ENCODE data around the gene LRRC36. TPM values are rescaled to one million over a fixed set of nuclear protein-coding genes. Genes with fewer than 3 reads are reported as not detected.

The LRRC36 gene
- total RNA-seq, 1 experiment from 2014 or later: not detected

- Histone ChIP-seq H3K4me3 (no peak overlapping the region), H3K4me1 (replicated peaks) (peaks cover 29% of the 10 kb centered on the region), H3K9me3 (replicated peaks) (no peaks in the 10 kb centered on the region; the same call in 1 of the 2 replicates), H3K27ac (no peak overlapping the region), H3K36me3 (no peaks in the 10 kb centered on the region), H3K27me3 (replicated peaks) (peaks cover 31% of the 10 kb centered on the region)
- DNase-seq (ENCODE audit: low read depth in 1 of 2, low spot score in 2 of 2): peak; percentile 55 to 79
Observed at GRCh38 chr16:67428146-67428731, 101.6 kb downstream of the LRRC36 start.

GRCh38 chr16:67429053-67429798, 102.6 kb downstream of the LRRC36 start:
- no peak overlapping the region for H3K27ac ChIP-seq
- no peaks in the 10 kb centered on the region for H3K36me3 ChIP-seq
- no peaks in the 10 kb centered on the region; the same call in 1 of the 2 replicates for H3K9me3 ChIP-seq (replicated peaks)
- no peak for DNase-seq (ENCODE audit: low read depth in 1 of 2, low spot score in 2 of 2)
- H3K4me1 ChIP-seq (replicated peaks): peaks cover 29% of the 10 kb centered on the region
- H3K27me3 ChIP-seq (replicated peaks): peaks cover 31% of the 10 kb centered on the region
- H3K4me3 ChIP-seq: no peak overlapping the region

- Histone ChIP-seq H3K9me3 (replicated peaks) (no peaks in the 10 kb centered on the region; the same call in 1 of the 2 replicates), H3K27me3 (replicated peaks) (peaks cover 31% of the 10 kb centered on the region), H3K36me3 (no peaks in the 10 kb centered on the region), H3K4me1 (replicated peaks) (peaks cover 23% of the 10 kb centered on the region), H3K27ac (no peak overlapping the region), H3K4me3 (no peak overlapping the region)
- no peak for DNase-seq (ENCODE audit: low read depth in 1 of 2, low spot score in 2 of 2)
Observed at GRCh38 chr16:67429799-67430503, 103.3 kb downstream of the LRRC36 start.

GRCh38 chr16:67430504-67430976, 103.9 kb downstream of the LRRC36 start:
- DNase-seq (ENCODE audit: low read depth in 1 of 2, low spot score in 2 of 2): no peak
- H3K36me3 ChIP-seq: no peaks in the 10 kb centered on the region
- H3K27ac ChIP-seq: no peak overlapping the region
- peaks cover 18% of the 10 kb centered on the region for H3K4me1 ChIP-seq (replicated peaks)
- 0 out of 2 replicates have a peak overlapping the region, but pooled peaks have one; percentile 13 for H3K4me3 ChIP-seq
- H3K9me3 ChIP-seq (replicated peaks): no peaks in the 10 kb centered on the region; the same call in 1 of the 2 replicates
- peaks cover 31% of the 10 kb centered on the region for H3K27me3 ChIP-seq (replicated peaks)

GRCh38 chr16:67430977-67431774, 104.6 kb downstream of the LRRC36 start, which contains the start of gene HSD11B2:
TSS of gene HSD11B2 (plus strand) at chr16:67431121. CDS start at chr16:67431249, 128 bp downstream.
- Histone ChIP-seq H3K36me3 (no peaks in the 10 kb centered on the region), H3K27ac (no peak within 1 kb of the TSS), H3K4me3 (peak within 1 kb of the TSS; percentile 32), H3K9me3 (replicated peaks) (no peaks in the 10 kb centered on the region; the same call in 1 of the 2 replicates), H3K4me1 (replicated peaks) (peaks cover 18% of the 10 kb centered on the region), H3K27me3 (replicated peaks) (peaks cover 31% of the 10 kb centered on the region)
- no peak for DNase-seq (ENCODE audit: low read depth in 1 of 2, low spot score in 2 of 2)

GRCh38 chr16:67431775-67432505, 105.3 kb downstream of the LRRC36 start:
- Histone ChIP-seq H3K4me3 (peak overlapping the region; percentile 32), H3K27ac (no peak overlapping the region)

GRCh38 chr16:67432506-67432890, 105.9 kb downstream of the LRRC36 start:
- Histone ChIP-seq H3K27ac (no peak overlapping the region), H3K36me3 (peaks cover 4% of the 10 kb centered on the region), H3K4me1 (replicated peaks) (peaks cover 18% of the 10 kb centered on the region), H3K9me3 (replicated peaks) (no peaks in the 10 kb centered on the region; the same call in 1 of the 2 replicates), H3K4me3 (no peak overlapping the region), H3K27me3 (replicated peaks) (peaks cover 31% of the 10 kb centered on the region)
- no peak for DNase-seq (ENCODE audit: low read depth in 1 of 2, low spot score in 2 of 2)

More at GRCh38 chr16:67431775-67432505, 105.3 kb downstream of the LRRC36 start:
- DNase-seq (ENCODE audit: low read depth in 1 of 2, low spot score in 2 of 2): no peak
- Histone ChIP-seq H3K9me3 (replicated peaks) (no peaks in the 10 kb centered on the region; the same call in 1 of the 2 replicates), H3K36me3 (peaks cover 4% of the 10 kb centered on the region), H3K4me1 (replicated peaks) (peaks cover 18% of the 10 kb centered on the region), H3K27me3 (replicated peaks) (peaks cover 31% of the 10 kb centered on the region)

- Histone ChIP-seq H3K4me1 (replicated peaks) (peaks cover 17% of the 10 kb centered on the region), H3K4me3 (no peak overlapping the region), H3K9me3 (replicated peaks) (no peaks in the 10 kb centered on the region; the same call in 1 of the 2 replicates), H3K27ac (no peak overlapping the region), H3K27me3 (replicated peaks) (peaks cover 30% of the 10 kb centered on the region), H3K36me3 (peaks cover 11% of the 10 kb centered on the region)
- no peak for DNase-seq (ENCODE audit: low read depth in 1 of 2, low spot score in 2 of 2)
Observed at GRCh38 chr16:67433131-67433719, 106.6 kb downstream of the LRRC36 start.

Other genes with a start within 250 kb of the LRRC36 start
- gene PHAF1, start 216.9 kb upstream of the LRRC36 start, total RNA-seq (2014; rRNA removed; shearing (Covaris generic)): 18.7 and 28.8 TPM in 2 replicates
- 34.5 and 36.1 TPM in 2 replicates for gene B3GNT9, start 175.8 kb upstream of the LRRC36 start, total RNA-seq (2014; rRNA removed; shearing (Covaris generic))
- gene TRADD, start 166.9 kb upstream of the LRRC36 start, total RNA-seq (2014; rRNA removed; shearing (Covaris generic)): 25.5 and 46.7 TPM in 2 replicates
- gene FBXL8, start 166.9 kb upstream of the LRRC36 start, total RNA-seq (2014; rRNA removed; shearing (Covaris generic)): 11.7 and 24.2 TPM in 2 replicates
- 3.9 and 12.8 TPM in 2 replicates for gene HSF4, start 162.1 kb upstream of the LRRC36 start, total RNA-seq (2014; rRNA removed; shearing (Covaris generic))
- gene NOL3, start 156.3 kb upstream of the LRRC36 start, total RNA-seq (2014; rRNA removed; shearing (Covaris generic)): 24.1 and 29.7 TPM in 2 replicates
- 8.1 and 11.3 TPM in 2 replicates for gene MATCAP1, start 142.9 kb upstream of the LRRC36 start, total RNA-seq (2014; rRNA removed; shearing (Covaris generic))
- not detected in 2 replicates for gene EXOC3L1, start 136.7 kb upstream of the LRRC36 start, total RNA-seq (2014; rRNA removed; shearing (Covaris generic))
- gene E2F4, start 134.7 kb upstream of the LRRC36 start, total RNA-seq (2014; rRNA removed; shearing (Covaris generic)): 77.0 and 93.8 TPM in 2 replicates
- 0.72 and 1.1 TPM in 2 replicates for gene ELMO3, start 127.7 kb upstream of the LRRC36 start, total RNA-seq (2014; rRNA removed; shearing (Covaris generic))
- 38.7 and 38.9 TPM in 2 replicates for gene TMEM208, start 99.7 kb upstream of the LRRC36 start, total RNA-seq (2014; rRNA removed; shearing (Covaris generic))
- 15.8 and 18.5 TPM in 2 replicates for gene FHOD1, start 79.3 kb upstream of the LRRC36 start, total RNA-seq (2014; rRNA removed; shearing (Covaris generic))
- 1.2 and 1.6 TPM in 2 replicates for gene SLC9A5, start 77.8 kb upstream of the LRRC36 start, total RNA-seq (2014; rRNA removed; shearing (Covaris generic))
- 5.0 and 15.1 TPM in 2 replicates for gene PLEKHG4, start 47.3 kb upstream of the LRRC36 start, total RNA-seq (2014; rRNA removed; shearing (Covaris generic))
- 0.03 TPM in 1 of 2 replicates, not detected in the other for gene KCTD19, start 74 bp upstream of the LRRC36 start, total RNA-seq (2014; rRNA removed; shearing (Covaris generic))
- gene TPPP3, start 66.7 kb downstream of the LRRC36 start, total RNA-seq (2014; rRNA removed; shearing (Covaris generic)): not detected in 2 replicates
- gene ZDHHC1, start 89.7 kb downstream of the LRRC36 start, total RNA-seq (2014; rRNA removed; shearing (Covaris generic)): 1.0 and 4.4 TPM in 2 replicates
- not detected in 2 replicates for gene HSD11B2, start 104.3 kb downstream of the LRRC36 start, total RNA-seq (2014; rRNA removed; shearing (Covaris generic))
- gene ATP6V0D1, start 154.3 kb downstream of the LRRC36 start, total RNA-seq (2014; rRNA removed; shearing (Covaris generic)): 80.5 and 83.5 TPM in 2 replicates
- not detected in 2 replicates for gene AGRP, start 156.7 kb downstream of the LRRC36 start, total RNA-seq (2014; rRNA removed; shearing (Covaris generic))
- 20.1 and 24.8 TPM in 2 replicates for gene RIPOR1, start 202.0 kb downstream of the LRRC36 start, total RNA-seq (2014; rRNA removed; shearing (Covaris generic))
- 26.6 and 39.1 TPM in 2 replicates for gene CTCF, start 235.7 kb downstream of the LRRC36 start, total RNA-seq (2014; rRNA removed; shearing (Covaris generic))

Data from SJSA1 (cell line).